Sigmoid colon (tissue), 4 donors: ENCODE data around the gene ZFPM1.

ENCODE experiments used
- CTCF ChIP-seq, 4 experiments: fragments of 450-650 bp in 3 of 4; fragments of 200-600 bp in 1 of 4; IDR thresholded peaks; one replicate each; pipeline ENCODE4 v1.5.1; 2016 to 2019; ENCODE audit warnings: antibody characterized with exemption in 4 of 4, mild to moderate bottlenecking in 3 of 4, moderate library complexity in 2 of 4
- EP300 ChIP-seq, 4 donors: sonication (generic); formaldehyde crosslinking; IDR thresholded peaks; one replicate each; pipeline ENCODE4 v1.6.1; 2017; ENCODE audit warnings: antibody characterized with exemption in 4 of 4
- POLR2A ChIP-seq, 2 donors: fragments of 450-650 bp; IDR thresholded peaks; one replicate each; pipeline ENCODE4 v1.6.1; 2016; ENCODE audit warnings: antibody characterized with exemption in 2 of 2, mild to moderate bottlenecking in 2 of 2, moderate library complexity in 2 of 2
- POLR2AphosphoS5 ChIP-seq, 4 donors: sonication (generic); formaldehyde crosslinking; IDR thresholded peaks; one replicate each; pipeline ENCODE4 v1.6.1; 2017; ENCODE audit warnings: antibody characterized with exemption in 4 of 4

GRCh38 chr16:88531346-88531745, 78.3 kb downstream of the ZFPM1 start:
- TF ChIP-seq CTCF (IDR thresholded peaks at IDR 0.05): no peak
- no peak for TF ChIP-seq POLR2A (IDR thresholded peaks at IDR 0.05)
- no peak for TF ChIP-seq POLR2AphosphoS5 (IDR thresholded peaks at IDR 0.05)
- TF ChIP-seq EP300 (IDR thresholded peaks at IDR 0.05): no peak
